ENCODE data around the gene MMP28.

GRCh38 chr17:35807371-35808144 is 12.1 kb upstream of the MMP28 start:
- no peak for TF ChIP-seq CTCF (IDR thresholded peaks at IDR 0.05)
- no peak for TF ChIP-seq POLR2AphosphoS5 (IDR thresholded peaks at IDR 0.05)
